HCT116 (cell line): ENCODE results near the gene RNF182.

ENCODE experiments used
- EZH2phosphoT487 ChIP-seq: fragments of 200-600 bp; IDR thresholded peaks from 2 replicates; pipeline ENCODE4 v1.6.1; 2018; ENCODE audit warnings: antibody characterized with exemption, borderline replicate concordance
- SIN3A ChIP-seq: IDR thresholded peaks from 2 replicates; pipeline ENCODE4 v1.6.1; 2012; ENCODE audit warnings: low read depth
- TF ChIP-seq, protein P1 (sequence below): IDR thresholded peaks from 2 replicates; pipeline ENCODE4 v1.6.1; 2012

DNA sequence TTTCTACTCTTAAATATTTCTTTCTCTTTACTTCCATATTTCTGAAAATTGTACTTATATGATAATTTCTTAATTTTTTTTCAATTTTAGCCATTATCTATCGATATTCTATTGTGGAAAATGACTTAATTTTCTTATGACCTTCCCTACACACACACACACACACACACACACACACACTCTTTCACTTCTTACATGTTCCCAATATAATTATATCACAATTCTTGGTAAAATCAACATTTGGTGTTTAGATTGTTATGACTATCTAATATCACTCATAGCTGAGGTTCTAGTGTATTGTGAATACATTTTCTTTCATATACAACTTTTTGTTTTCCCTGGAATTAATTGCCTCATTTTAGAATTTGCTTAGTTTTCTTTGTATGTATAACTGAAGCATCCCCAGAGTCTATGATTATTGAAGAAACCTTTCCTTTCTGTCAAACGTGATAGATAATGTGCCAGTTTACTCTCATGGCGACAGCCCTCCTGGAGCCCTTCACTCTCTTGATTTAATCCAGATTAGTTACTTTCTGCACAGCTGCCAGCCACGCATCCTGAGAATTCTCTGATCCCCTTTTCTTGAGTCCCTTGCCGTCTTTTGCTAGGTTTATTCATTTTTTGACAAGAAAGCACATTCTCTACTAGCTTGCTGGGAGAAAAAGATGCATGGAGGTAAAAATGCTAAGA lies 63.4 kb downstream of the RNF182 start:
- TF ChIP-seq EZH2phosphoT487, result no peak
- no peak for TF ChIP-seq SIN3A
- TF ChIP-seq, protein P1, sequence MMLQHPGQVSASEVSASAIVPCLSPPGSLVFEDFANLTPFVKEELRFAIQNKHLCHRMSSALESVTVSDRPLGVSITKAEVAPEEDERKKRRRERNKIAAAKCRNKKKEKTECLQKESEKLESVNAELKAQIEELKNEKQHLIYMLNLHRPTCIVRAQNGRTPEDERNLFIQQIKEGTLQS, result no peak
